K562 (cell line): ENCODE measurements around the gene HSPB2. TPM values are rescaled to one million over a fixed set of nuclear protein-coding genes. Genes with fewer than 3 reads are reported as not detected.
A peak's percentile ranks its signal among the peaks of the same experiment; 100 is the strongest.

Experiments
- ETV1 ChIP-seq: fragments of 450-650 bp; conservative IDR thresholded peaks from 2 replicates; pipeline ENCODE4 v1.6.1; 2016; ENCODE audit warnings: missing genetic modification characterization, control low read depth, low read depth, missing compliant biosample characterization
- LCOR ChIP-seq: sonication (generic); formaldehyde crosslinking; IDR thresholded peaks from 2 replicates; pipeline ENCODE4 v1.8.0; 2022; ENCODE audit warnings: mild to moderate bottlenecking, missing genetic modification reagents
- NFIC ChIP-seq: fragments of 450-650 bp; IDR thresholded peaks from 2 replicates; pipeline ENCODE4 v1.6.1; 2017; ENCODE audit warnings: mild to moderate bottlenecking, inconsistent platforms
- TAF7 ChIP-seq: fragments of 450-650 bp; IDR thresholded peaks from 2 replicates; pipeline ENCODE4 v1.6.1; 2016; ENCODE audit warnings: missing genetic modification characterization, missing compliant biosample characterization
- ZNF3 ChIP-seq: fragments of 250-450 bp; sonication (Bioruptor Pico); IDR thresholded peaks from 2 replicates; pipeline ENCODE4 v1.5.0; 2021; ENCODE audit warnings: mild to moderate bottlenecking, moderate library complexity
- polyA plus RNA-seq, 8 experiments: library from polyadenylated mRNA; depleted of rRNA in 4 of 8; stranded (reverse) in 5 of 8; unstranded in 3 of 8; fragments of >200 nt; fragmentation: Nextera tagmentation in 2 of 8; fragmentation: Illumina TruSeq in 1 of 8; extraction: Ambion mirVana in 2 of 8; extraction: Trizol in 1 of 8; gene quantifications; 2 replicates each; pipeline versions ENCODE4 v1.2.1 to v1.2.3, GENCODE V29; 2011 to 2014; ENCODE audit warnings: inconsistent platforms in 1 of 8, missing spikeins in 1 of 8
- total RNA-seq, 7 experiments: library from RNA; depleted of rRNA in 6 of 7; stranded (reverse); fragments of >200 nt in 6 of 7; fragmentation: Illumina TruSeq in 2 of 7; extraction: Trizol in 2 of 7; gene quantifications; 2 replicates each; pipeline versions ENCODE4 v1.2.1 to v1.2.3, GENCODE V29; 2011 to 2021; ENCODE audit warnings: low replicate concordance in 1 of 7
- TF ChIP-seq, protein P1 (sequence below), 2 experiments: fragments of 450-650 bp in 1 of 2; sonication (generic) in 1 of 2; formaldehyde crosslinking in 1 of 2; IDR thresholded peaks; 2 replicates each; pipeline versions ENCODE4 v1.7.1 to v1.9.0; 2016 to 2022; ENCODE audit warnings: inconsistent platforms in 1 of 2, mild to moderate bottlenecking in 1 of 2, missing genetic modification reagents in 1 of 2
- TF ChIP-seq, protein P2 (sequence below): IDR thresholded peaks from 2 replicates; pipeline ENCODE4 v1.6.1; 2014; ENCODE audit warnings: antibody characterized with exemption

HSPB2 gene
- total and polyA plus RNA-seq, 9 of the 15 experiments (the other 6 are each of a cell fraction or from before 2014, with no cell fraction given): 0.06 to 0.35 (median 0.11) TPM; not detected in 5

DNA sequence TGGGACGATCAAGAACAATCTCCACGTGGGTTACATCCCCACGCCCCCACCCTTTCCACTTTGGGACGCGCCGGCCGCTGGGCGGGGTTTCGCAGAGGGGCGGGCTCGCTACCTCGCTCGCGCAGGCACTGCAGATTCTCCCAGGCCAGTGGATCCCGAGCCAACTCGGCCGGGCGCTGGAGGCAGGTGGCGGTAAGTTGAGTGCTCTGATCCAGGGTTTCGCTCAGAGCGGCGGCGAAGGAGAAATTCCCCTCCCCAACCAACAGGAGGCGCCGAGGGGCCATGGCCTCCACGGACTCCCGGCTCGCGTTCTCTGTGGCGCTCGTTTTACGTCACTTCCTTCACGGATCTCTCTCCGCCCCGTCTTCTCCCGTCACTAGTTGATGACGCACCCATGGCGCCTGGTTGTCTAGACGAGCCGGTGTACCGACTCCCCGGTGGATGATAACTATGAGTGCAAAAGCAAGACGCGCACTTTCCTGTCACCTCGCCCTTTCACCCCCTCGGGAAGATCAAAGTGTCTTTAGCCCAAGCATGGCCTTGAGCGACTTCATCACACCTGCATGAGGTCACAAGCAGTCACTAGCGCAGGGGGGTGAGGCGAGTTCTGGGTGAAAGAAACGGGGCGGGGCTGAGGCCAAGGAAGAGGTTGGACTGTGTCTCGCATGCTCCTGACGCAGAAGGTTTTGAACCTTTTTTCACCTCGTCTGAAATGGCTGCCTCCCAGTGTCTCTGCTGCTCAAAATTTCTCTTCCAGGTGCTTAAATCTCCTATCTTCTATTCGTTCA lies 33.5 kb upstream of the HSPB2 start, which contains the start of the genes CFAP68 and FDXACB1 (continued):
- TF ChIP-seq, protein P1, sequence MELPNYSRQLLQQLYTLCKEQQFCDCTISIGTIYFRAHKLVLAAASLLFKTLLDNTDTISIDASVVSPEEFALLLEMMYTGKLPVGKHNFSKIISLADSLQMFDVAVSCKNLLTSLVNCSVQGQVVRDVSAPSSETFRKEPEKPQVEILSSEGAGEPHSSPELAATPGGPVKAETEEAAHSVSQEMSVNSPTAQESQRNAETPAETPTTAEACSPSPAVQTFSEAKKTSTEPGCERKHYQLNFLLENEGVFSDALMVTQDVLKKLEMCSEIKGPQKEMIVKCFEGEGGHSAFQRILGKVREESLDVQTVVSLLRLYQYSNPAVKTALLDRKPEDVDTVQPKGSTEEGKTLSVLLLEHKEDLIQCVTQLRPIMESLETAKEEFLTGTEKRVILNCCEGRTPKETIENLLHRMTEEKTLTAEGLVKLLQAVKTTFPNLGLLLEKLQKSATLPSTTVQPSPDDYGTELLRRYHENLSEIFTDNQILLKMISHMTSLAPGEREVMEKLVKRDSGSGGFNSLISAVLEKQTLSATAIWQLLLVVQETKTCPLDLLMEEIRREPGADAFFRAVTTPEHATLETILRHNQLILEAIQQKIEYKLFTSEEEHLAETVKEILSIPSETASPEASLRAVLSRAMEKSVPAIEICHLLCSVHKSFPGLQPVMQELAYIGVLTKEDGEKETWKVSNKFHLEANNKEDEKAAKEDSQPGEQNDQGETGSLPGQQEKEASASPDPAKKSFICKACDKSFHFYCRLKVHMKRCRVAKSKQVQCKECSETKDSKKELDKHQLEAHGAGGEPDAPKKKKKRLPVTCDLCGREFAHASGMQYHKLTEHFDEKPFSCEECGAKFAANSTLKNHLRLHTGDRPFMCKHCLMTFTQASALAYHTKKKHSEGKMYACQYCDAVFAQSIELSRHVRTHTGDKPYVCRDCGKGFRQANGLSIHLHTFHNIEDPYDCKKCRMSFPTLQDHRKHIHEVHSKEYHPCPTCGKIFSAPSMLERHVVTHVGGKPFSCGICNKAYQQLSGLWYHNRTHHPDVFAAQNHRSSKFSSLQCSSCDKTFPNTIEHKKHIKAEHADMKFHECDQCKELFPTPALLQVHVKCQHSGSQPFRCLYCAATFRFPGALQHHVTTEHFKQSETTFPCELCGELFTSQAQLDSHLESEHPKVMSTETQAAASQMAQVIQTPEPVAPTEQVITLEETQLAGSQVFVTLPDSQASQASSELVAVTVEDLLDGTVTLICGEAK (IDR thresholded peaks at IDR 0.05): peak; percentile 93
- TF ChIP-seq, protein P1 (CRISPR knock-in tag; IDR thresholded peaks at IDR 0.05): no peak
- TF ChIP-seq NFIC (peak; percentile 35; the same call in 1 of the 2 replicates), LCOR (CRISPR knock-in tag) (peak; percentile 79; the same call in 1 of the 2 replicates), ETV1 (tag) (peak; percentile 78; the same call in 1 of the 2 replicates), ZNF3 (CRISPR knock-in tag) (no peak), TAF7 (tag) (peak; percentile 43; the same call in 1 of the 2 replicates)
- TF ChIP-seq, protein P2, sequence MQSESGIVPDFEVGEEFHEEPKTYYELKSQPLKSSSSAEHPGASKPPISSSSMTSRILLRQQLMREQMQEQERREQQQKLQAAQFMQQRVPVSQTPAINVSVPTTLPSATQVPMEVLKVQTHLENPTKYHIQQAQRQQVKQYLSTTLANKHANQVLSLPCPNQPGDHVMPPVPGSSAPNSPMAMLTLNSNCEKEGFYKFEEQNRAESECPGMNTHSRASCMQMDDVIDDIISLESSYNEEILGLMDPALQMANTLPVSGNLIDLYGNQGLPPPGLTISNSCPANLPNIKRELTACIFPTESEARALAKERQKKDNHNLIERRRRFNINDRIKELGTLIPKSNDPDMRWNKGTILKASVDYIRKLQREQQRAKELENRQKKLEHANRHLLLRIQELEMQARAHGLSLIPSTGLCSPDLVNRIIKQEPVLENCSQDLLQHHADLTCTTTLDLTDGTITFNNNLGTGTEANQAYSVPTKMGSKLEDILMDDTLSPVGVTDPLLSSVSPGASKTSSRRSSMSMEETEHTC: 0 out of 2 replicates have a peak, but pooled peaks have one; percentile 17
- TF ChIP-seq, all 486 proteins: peak for 177
